ENCODE data around the gene MRC2. TPM values are rescaled to one million over a fixed set of nuclear protein-coding genes. Genes with fewer than 3 reads are reported as not detected.

Gene MRC2
- total and polyA plus RNA-seq, 9 of the 15 experiments (the other 6 are each of a cell fraction or from before 2014, with no cell fraction given) = 0.28 to 11.5 (median 6.6) TPM

- TF ChIP-seq MGA (IDR thresholded peaks at IDR 0.05) (peak; percentile 53), E2F6 (IDR thresholded peaks at IDR 0.05; ENCODE audit: borderline replicate concordance in 1 of 2, extremely low read depth in 1 of 2, insufficient read depth in 1 of 2, insufficient read length in 1 of 2, low read depth in 1 of 2, low read length in 1 of 2, poor library complexity in 1 of 2, severe bottlenecking in 1 of 2) (peak in 1 of 2 experiments; percentile 40), HNRNPH1 (optimal IDR thresholded peaks at IDR 0.05; ENCODE audit: low read depth, low read length) (no peak), ZNF263 (CRISPR knock-in tag; IDR thresholded peaks at IDR 0.05; ENCODE audit: borderline replicate concordance) (peak; percentile 94), MAX (CRISPR knock-in tag; IDR thresholded peaks at IDR 0.05) (peak; percentile 87), ZNF431 (CRISPR knock-in tag; IDR thresholded peaks at IDR 0.05) (peak; percentile 37; the same call in 1 of the 2 replicates), ZNF511 (CRISPR knock-in tag; IDR thresholded peaks at IDR 0.05) (peak; percentile 74; the same call in 1 of the 2 replicates), ZBTB7A (IDR thresholded peaks at IDR 0.05; ENCODE audit: borderline replicate concordance, control insufficient read depth, low read depth, low read length) (no peak), ARID3A (IDR thresholded peaks at IDR 0.05; ENCODE audit: borderline replicate concordance, low read depth, low read length) (no peak), L3MBTL2 (IDR thresholded peaks at IDR 0.05) (0 out of 2 replicates have a peak, but pooled peaks have one; percentile 39)
Observed at GRCh38 chr17:62724398-62725146, 97.1 kb downstream of the MRC2 start (continued).

All from K562 (cell line).